Smooth muscle cell (in vitro differentiated cells): ENCODE data around the gene SSH3. TPM values are rescaled to one million over a fixed set of nuclear protein-coding genes. Genes with fewer than 3 reads are reported as not detected.

Experiments used
- DNase-seq: peaks from one replicate; lab custom pipeline; 2025; ENCODE audit not compliant: unreplicated experiment; lab: John Stamatoyannopoulos, UW
- H2AFZ ChIP-seq: fragments of 200-600 bp; sonication (generic); 2 replicates; pipeline ENCODE4 v1.6.0; 2016; ENCODE audit warnings: antibody characterized with exemption, low read depth, mild to moderate bottlenecking
- H3F3A ChIP-seq: fragments of 200-600 bp; sonication (generic); 2 replicates; pipeline ENCODE4 v1.6.0; 2017; ENCODE audit warnings: antibody characterized with exemption, low read depth
- H3K27ac ChIP-seq: fragments of 200-600 bp; sonication (generic); 2 replicates; pipeline ENCODE4 v1.5.1; 2016; ENCODE audit warnings: low read depth, mild to moderate bottlenecking
- H3K27me3 ChIP-seq: fragments of 200-600 bp; sonication (generic); 2 replicates; pipeline ENCODE4 v1.6.1; 2016; ENCODE audit warnings: low read depth, mild to moderate bottlenecking
- H3K36me3 ChIP-seq: fragments of 200-600 bp; sonication (generic); 2 replicates; pipeline ENCODE4 v1.5.1; 2016; ENCODE audit warnings: low read depth
- H3K4me1 ChIP-seq: fragments of 200-600 bp; sonication (generic); 2 replicates; pipeline ENCODE4 v1.5.1; 2016; ENCODE audit warnings: low read depth
- H3K4me2 ChIP-seq: fragments of 200-600 bp; sonication (generic); 2 replicates; pipeline ENCODE4 v1.6.0; 2016; ENCODE audit warnings: mild to moderate bottlenecking
- H3K4me3 ChIP-seq: fragments of 200-600 bp; sonication (generic); 2 replicates; pipeline ENCODE4 v1.5.1; 2016; ENCODE audit warnings: mild to moderate bottlenecking
- H3K79me2 ChIP-seq: fragments of 200-600 bp; sonication (generic); 2 replicates; pipeline ENCODE4 v1.6.0; 2016; ENCODE audit warnings: low read depth, mild to moderate bottlenecking
- H3K9ac ChIP-seq: fragments of 200-600 bp; sonication (generic); 2 replicates; pipeline ENCODE4 v1.6.0; 2016; ENCODE audit warnings: low read depth
- H3K9me3 ChIP-seq: fragments of 200-600 bp; sonication (generic); replicated peaks from 2 replicates; pipeline ENCODE4 v1.5.1; 2016; ENCODE audit warnings: low read depth
- H4K20me1 ChIP-seq: fragments of 200-600 bp; sonication (generic); 2 replicates; pipeline ENCODE4 v1.6.0; 2016; ENCODE audit warnings: low read depth
- WGBS: methylation state at CpG from one replicate; pipeline ENCODE4 v1.1.7; 2016; ENCODE audit warnings: low lambda C conversion rate; 5-methylcytosine and 5-hydroxymethylcytosine counted together
- polyA plus RNA-seq: library from polyadenylated mRNA; unstranded; fragments of >200 nt; fragmentation: Nextera tagmentation; extraction: Ambion mirVana; gene quantifications from 2 replicates; pipeline ENCODE4 v1.2.1, GENCODE V29; 2016
- total RNA-seq: library from RNA; depleted of rRNA; stranded (reverse); fragments of >200 nt; gene quantifications from 2 replicates; pipeline ENCODE4 v1.2.3, GENCODE V29; 2014
- TF ChIP-seq, protein P1 (sequence below): fragments of 200-600 bp; sonication (generic); IDR thresholded peaks from 2 replicates; pipeline ENCODE4 v1.5.1; 2017; ENCODE audit warnings: borderline replicate concordance, mild to moderate bottlenecking, antibody characterized with exemption; ENCODE audit not compliant: insufficient read depth, poor library complexity, severe bottlenecking

SSH3 gene
- total and polyA plus RNA-seq, 2 experiments from 2014 or later, result 23.9 to 29.3 TPM

- no peak overlapping the region for H3K4me3 ChIP-seq
- peaks cover 5% of the 10 kb centered on the region for H4K20me1 ChIP-seq
- H3K4me2 ChIP-seq, result peak overlapping the region; percentile 85
- peak overlapping the region; percentile 98 for H3K27ac ChIP-seq
- no peaks in the 10 kb centered on the region for H3K36me3 ChIP-seq
- no peak overlapping the region for H2AFZ ChIP-seq
- no peak overlapping the region for H3K9ac ChIP-seq
- H3F3A ChIP-seq, result peaks cover 22% of the 10 kb centered on the region
- WGBS, result 54% methylated on average over 10 of the region's 11 CpGs
- TF ChIP-seq, protein P1, sequence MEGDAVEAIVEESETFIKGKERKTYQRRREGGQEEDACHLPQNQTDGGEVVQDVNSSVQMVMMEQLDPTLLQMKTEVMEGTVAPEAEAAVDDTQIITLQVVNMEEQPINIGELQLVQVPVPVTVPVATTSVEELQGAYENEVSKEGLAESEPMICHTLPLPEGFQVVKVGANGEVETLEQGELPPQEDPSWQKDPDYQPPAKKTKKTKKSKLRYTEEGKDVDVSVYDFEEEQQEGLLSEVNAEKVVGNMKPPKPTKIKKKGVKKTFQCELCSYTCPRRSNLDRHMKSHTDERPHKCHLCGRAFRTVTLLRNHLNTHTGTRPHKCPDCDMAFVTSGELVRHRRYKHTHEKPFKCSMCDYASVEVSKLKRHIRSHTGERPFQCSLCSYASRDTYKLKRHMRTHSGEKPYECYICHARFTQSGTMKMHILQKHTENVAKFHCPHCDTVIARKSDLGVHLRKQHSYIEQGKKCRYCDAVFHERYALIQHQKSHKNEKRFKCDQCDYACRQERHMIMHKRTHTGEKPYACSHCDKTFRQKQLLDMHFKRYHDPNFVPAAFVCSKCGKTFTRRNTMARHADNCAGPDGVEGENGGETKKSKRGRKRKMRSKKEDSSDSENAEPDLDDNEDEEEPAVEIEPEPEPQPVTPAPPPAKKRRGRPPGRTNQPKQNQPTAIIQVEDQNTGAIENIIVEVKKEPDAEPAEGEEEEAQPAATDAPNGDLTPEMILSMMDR, result peak; percentile 89
- peaks cover 27% of the 10 kb centered on the region for H3K4me1 ChIP-seq
- no peaks in the 10 kb centered on the region for H3K27me3 ChIP-seq
- H3K9me3 ChIP-seq, result no peaks in the 10 kb centered on the region
- peaks cover 14% of the 10 kb centered on the region for H3K79me2 ChIP-seq
- no peak for DNase-seq
Observed at GRCh38 chr11:67351275-67352005, 48.1 kb downstream of the SSH3 start.

DNA sequence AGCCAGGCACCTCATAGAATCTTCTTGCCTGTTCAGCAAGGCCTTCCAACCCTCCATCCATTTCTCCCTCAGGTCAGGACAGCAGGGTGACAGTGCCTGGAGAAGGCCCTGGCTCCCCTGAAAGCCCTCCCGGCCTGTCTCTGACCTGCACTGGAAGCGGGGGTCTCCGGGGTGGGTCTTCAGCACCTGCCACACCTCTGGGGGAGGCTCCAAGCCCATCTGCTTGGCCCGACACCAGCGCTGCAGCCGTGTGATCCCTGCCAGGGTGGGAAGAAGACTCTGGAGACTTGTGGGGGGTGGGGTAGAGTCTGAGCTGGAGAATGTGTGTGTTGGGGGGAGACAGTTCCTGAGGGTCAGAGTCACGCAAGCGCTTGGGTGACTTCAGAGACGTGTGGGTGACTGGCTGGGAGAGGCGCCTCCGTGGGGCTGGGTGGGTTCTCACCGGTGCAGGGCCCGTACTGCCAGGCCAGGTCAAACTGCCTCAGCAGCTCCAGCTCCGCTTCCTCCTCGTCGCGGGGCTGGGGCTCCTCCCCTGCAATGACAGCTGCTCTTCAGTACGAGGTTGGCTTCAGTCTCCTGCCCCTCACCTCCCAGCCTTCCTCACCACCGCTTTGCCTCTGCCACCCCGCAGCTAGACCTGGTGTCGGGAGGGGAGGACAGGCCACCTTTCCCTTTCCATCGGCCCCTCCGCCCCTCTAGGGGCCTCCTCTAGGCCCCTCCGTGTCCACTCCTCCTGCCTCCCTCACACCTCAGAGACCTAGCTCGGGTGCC is 49.4 kb downstream of the SSH3 start:
- H3K79me2 ChIP-seq, result peaks cover 14% of the 10 kb centered on the region
- peak overlapping the region; percentile 63 for H3K4me3 ChIP-seq
- DNase-seq, result no peak
- H2AFZ ChIP-seq, result peak overlapping the region; percentile 78
- TF ChIP-seq, protein P1, result no peak
- H3K27me3 ChIP-seq, result no peaks in the 10 kb centered on the region
- H3K27ac ChIP-seq, result peak overlapping the region; percentile 98
- H3F3A ChIP-seq, result peaks cover 27% of the 10 kb centered on the region
- WGBS, result 27% methylated on average over 15 of the region's 25 CpGs
- H3K4me1 ChIP-seq, result peaks cover 34% of the 10 kb centered on the region
- H4K20me1 ChIP-seq, result peaks cover 5% of the 10 kb centered on the region
- peak overlapping the region; percentile 96 for H3K9ac ChIP-seq
- no peaks in the 10 kb centered on the region for H3K36me3 ChIP-seq
- H3K9me3 ChIP-seq, result no peaks in the 10 kb centered on the region
- H3K4me2 ChIP-seq, result peak overlapping the region; percentile 85

DNA sequence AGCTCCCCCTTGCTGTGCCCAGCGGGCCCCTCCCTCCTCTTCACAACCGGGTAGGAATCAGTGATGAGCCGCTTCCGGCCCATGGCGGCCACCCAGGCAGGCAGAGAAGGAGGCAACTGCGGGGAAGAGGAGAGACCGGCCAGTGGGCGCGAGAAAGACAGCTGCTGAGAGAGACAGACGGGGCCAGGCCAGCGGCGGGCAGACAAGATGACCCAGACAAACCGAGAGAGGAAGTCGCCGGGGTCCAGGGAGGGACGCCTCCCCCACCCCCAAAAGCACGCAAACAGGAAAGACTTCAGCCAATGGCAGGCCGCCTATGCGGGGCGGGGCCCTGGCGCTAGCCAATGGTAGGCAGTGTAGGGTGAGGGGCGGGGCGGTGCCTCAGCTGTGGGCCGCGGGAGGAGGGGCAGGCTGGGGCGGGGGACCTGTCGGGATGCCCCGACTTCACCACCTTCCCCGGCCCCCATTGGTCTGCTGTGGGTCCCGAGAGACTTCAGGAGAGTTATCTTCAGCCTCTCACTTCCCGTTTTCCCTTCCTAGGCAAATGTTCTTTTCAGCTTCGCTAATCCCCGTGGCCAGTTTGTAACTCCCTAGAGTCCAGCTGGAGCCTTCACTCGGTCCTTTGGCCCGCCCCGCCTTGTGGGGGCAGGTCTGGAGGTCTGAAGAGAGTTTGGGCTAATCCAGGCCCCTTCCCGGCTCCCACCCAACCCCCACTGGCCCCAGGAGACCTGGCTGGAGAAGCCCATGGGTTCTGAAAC is 50.2 kb downstream of the SSH3 start, which contains the start of gene POLD4:
Gene POLD4, minus strand, starts transcription at position 230 of the 758 bp plus-strand sequence. Its CDS starts 147 bp downstream, at position 83.
- H3K4me2 ChIP-seq, result peak within 1 kb of the TSS; percentile 85
- peaks cover 14% of the 10 kb centered on the region for H3K79me2 ChIP-seq
- peaks cover 34% of the 10 kb centered on the region for H3K4me1 ChIP-seq
- H3K9ac ChIP-seq, result peak within 1 kb of the TSS; percentile 96
- H3K27ac ChIP-seq, result peak within 1 kb of the TSS; percentile 98
- TF ChIP-seq, protein P1, result no peak
- H4K20me1 ChIP-seq, result peaks cover 5% of the 10 kb centered on the region
- peak; percentile 90 for DNase-seq
- H3K36me3 ChIP-seq, result no peaks in the 10 kb centered on the region
- peak within 1 kb of the TSS; percentile 78 for H2AFZ ChIP-seq
- WGBS, result 2% methylated on average over 32 of the region's 37 CpGs
- no peaks in the 10 kb centered on the region for H3K27me3 ChIP-seq
- peak within 1 kb of the TSS; percentile 63 for H3K4me3 ChIP-seq
- peaks cover 27% of the 10 kb centered on the region for H3F3A ChIP-seq
- H3K9me3 ChIP-seq, result no peaks in the 10 kb centered on the region
